ENCODE data around the gene MRGPRG. TPM values are rescaled to one million over a fixed set of nuclear protein-coding genes. Genes with fewer than 3 reads are reported as not detected.
A peak's percentile ranks its signal among the peaks of the same experiment; 100 is the strongest.

The MRGPRG gene
- total and polyA plus RNA-seq, 9 of the 15 experiments (the other 6 are each of a cell fraction or from before 2014, with no cell fraction given): not detected

- H3K4me2 ChIP-seq (ENCODE audit: insufficient read depth, low read length): no peak overlapping the region
- intact Hi-C loops (cut with micrococcal nuclease): no loop called here
- H3K27me3 ChIP-seq (ENCODE audit: control insufficient read depth in 2 of 2, insufficient read depth in 2 of 2, low read length in 2 of 2): no peaks in the 10 kb centered on the region
- H3K79me2 ChIP-seq (ENCODE audit: control insufficient read depth, insufficient read depth, low read length): no peaks in the 10 kb centered on the region
- H3K9me3 ChIP-seq (replicated peaks; ENCODE audit: control insufficient read depth, insufficient read depth, low read depth, low read length): no peaks in the 10 kb centered on the region
- no peaks in the 10 kb centered on the region for H4K20me1 ChIP-seq (replicated peaks; ENCODE audit: control insufficient read depth, insufficient read depth, low read length)
- no TSS peak for BruUV-seq (replicated peaks)
- no peak for TF ChIP-seq ZNF134 (CRISPR knock-in tag; conservative IDR thresholded peaks at IDR 0.05)
- no peak for TF ChIP-seq CTCFL (IDR thresholded peaks at IDR 0.05; ENCODE audit: borderline replicate concordance, insufficient read depth, low read depth, low read length, poor library complexity, severe bottlenecking)
- TF ChIP-seq ZNF449 (CRISPR knock-in tag; IDR thresholded peaks at IDR 0.05): no peak
- no peak for TF ChIP-seq ELK3 (CRISPR knock-in tag; IDR thresholded peaks at IDR 0.05)
- no peak for TF ChIP-seq BRCA1 (IDR thresholded peaks at IDR 0.05)
- no peak for TF ChIP-seq BRCA1 (CRISPR knock-in tag; IDR thresholded peaks at IDR 0.05)
- TF ChIP-seq FOXA1 (IDR thresholded peaks at IDR 0.05; ENCODE audit: borderline replicate concordance): no peak
- TF ChIP-seq GTF3C2 (IDR thresholded peaks at IDR 0.05; ENCODE audit: borderline replicate concordance, extremely low read depth, insufficient read length): no peak
- no peak for TF ChIP-seq NRF1 (conservative IDR thresholded peaks at IDR 0.05 in 1 of 2, IDR thresholded peaks at IDR 0.05 in 1 of 2)
- no peak for TF ChIP-seq ZZZ3 (IDR thresholded peaks at IDR 0.05)
- TF ChIP-seq YY1 (IDR thresholded peaks at IDR 0.05; ENCODE audit: borderline replicate concordance in 1 of 3, control insufficient read depth in 1 of 3, extremely low read depth in 1 of 3, insufficient read depth in 3 of 3, insufficient read length in 1 of 3, insufficient replicate concordance in 2 of 3, low read depth in 1 of 3, low read length in 2 of 3): no peak
- no peak overlapping the region for H3K4me3 ChIP-seq
- no peak overlapping the region for H3K27ac ChIP-seq (ENCODE audit: extremely low read depth, low read depth, low read length)
- H3K36me3 ChIP-seq (ENCODE audit: control insufficient read depth, insufficient read depth, low read length): no peaks in the 10 kb centered on the region
- no peak overlapping the region for H3K9ac ChIP-seq (ENCODE audit: insufficient read depth in 1 of 2, low read depth in 2 of 2, low read length in 2 of 2)
- ATAC-seq (no peak), DNase-seq (ENCODE audit: extremely low read depth in 1 of 4, low spot score in 3 of 4) (no peak), FAIRE-seq (no peak)
- H3K9me1 ChIP-seq (ENCODE audit: control insufficient read depth, insufficient read depth, low read length): no peaks in the 10 kb centered on the region
- WGBS (ENCODE audit: insufficient coverage, low coverage, missing lambda C conversion rate): 72% methylated on average over 35 of the region's 37 CpGs
- in situ Hi-C loops (cut with MboI): no loop called here
- H2AFZ ChIP-seq (ENCODE audit: low read depth, low read length): peak overlapping the region; percentile 17; the same call in 1 of the 2 replicates
- H3K4me1 ChIP-seq (replicated peaks in 1 of 2; ENCODE audit: control insufficient read depth in 2 of 2, insufficient read depth in 2 of 2, low read length in 2 of 2): peaks cover 15 to 98% of the 10 kb centered on the region in 2 experiments; a peak in 4 of 5 replicates
- CTCF ChIA-PET (ENCODE audit: low intra/inter-chr PET ratio): interaction anchor here (0.6 kb wide), 1 partner anchor 126 kb away, joined by 6 read pairs; no protein-coding TSS in a partner anchor
- POLR2A ChIA-PET: interaction anchor here (0.5 to 0.7 kb wide), 3 partner anchors 13 to 195 kb away, joined by 3 read pairs; no protein-coding TSS in a partner anchor
These were observed 3.6 kb upstream of the MRGPRG start for GRCh38 chr11:3222003-3222855.

Data from K562 (cell line).